Neural cell (in vitro differentiated cells): ENCODE data around the gene TTLL4. TPM values are rescaled to one million over a fixed set of nuclear protein-coding genes. Genes with fewer than 3 reads are reported as not detected.

Experiments
- H2AFZ ChIP-seq: fragments of 200-600, 300-800 bp; sonication (generic), shearing (Covaris generic); 2 replicates; pipeline ENCODE4 v1.6.0; 2014; ENCODE audit warnings: low read depth, mild to moderate bottlenecking, antibody characterized with exemption, low read length, moderate library complexity
- H3F3A ChIP-seq: fragments of 200-600 bp; shearing (Covaris generic); 2 replicates; pipeline ENCODE4 v1.6.1; 2016; ENCODE audit warnings: mild to moderate bottlenecking, moderate library complexity, mixed read lengths, antibody characterized with exemption, low read length; ENCODE audit not compliant: insufficient read depth, poor library complexity, severe bottlenecking
- H3K27ac ChIP-seq: fragments of 200-600, 300-800 bp; sonication (generic), shearing (Covaris generic); 2 replicates; pipeline ENCODE4 v1.5.1; 2014; ENCODE audit warnings: mild to moderate bottlenecking, low read length, moderate library complexity
- H3K27me3 ChIP-seq: fragments of 300-800, 200-600 bp; sonication (generic), shearing (Covaris generic); 2 replicates; pipeline ENCODE4 v1.6.0; 2014; ENCODE audit warnings: mild to moderate bottlenecking, low read depth, low read length, moderate library complexity; ENCODE audit not compliant: insufficient read depth
- H3K36me3 ChIP-seq: fragments of 300-800, 200-600 bp; sonication (generic), shearing (Covaris generic); 2 replicates; pipeline ENCODE4 v1.5.1; 2014; ENCODE audit warnings: mild to moderate bottlenecking, antibody characterized with exemption, low read length, moderate library complexity; ENCODE audit not compliant: insufficient read depth
- H3K4me2 ChIP-seq: fragments of 300-800, 200-600 bp; sonication (generic), shearing (Covaris generic); 2 replicates; pipeline ENCODE4 v1.6.0; 2014; ENCODE audit warnings: mild to moderate bottlenecking, low read length
- H3K4me3 ChIP-seq: fragments of 300-800, 200-600 bp; sonication (generic), shearing (Covaris generic); 2 replicates; pipeline ENCODE4 v1.5.1; 2014; ENCODE audit warnings: mild to moderate bottlenecking, low read length, moderate library complexity
- H3K79me2 ChIP-seq: fragments of 200-600 bp; shearing (Covaris generic); replicated peaks from 2 replicates; pipeline ENCODE4 v1.6.0; 2014; ENCODE audit warnings: mild to moderate bottlenecking, low read length, moderate library complexity; ENCODE audit not compliant: insufficient read depth
- H3K9ac ChIP-seq: fragments of 300-800, 200-600 bp; sonication (generic), shearing (Covaris generic); 2 replicates; pipeline ENCODE4 v1.6.1; 2016; ENCODE audit warnings: mild to moderate bottlenecking, low read length, mixed read lengths
- H3K9me2 ChIP-seq: fragments of 200-600 bp; shearing (Covaris generic); 2 replicates; pipeline ENCODE4 v1.6.1; 2016; ENCODE audit warnings: mild to moderate bottlenecking, low read length, mixed read lengths; ENCODE audit not compliant: insufficient read depth
- H3K9me3 ChIP-seq: fragments of 200-600, 300-800 bp; sonication (generic), shearing (Covaris generic); 2 replicates; pipeline ENCODE4 v1.6.1; 2016; ENCODE audit warnings: mild to moderate bottlenecking, mixed run types, low read length, moderate library complexity, mixed read lengths
- H4K20me1 ChIP-seq: fragments of 200-600 bp; shearing (Covaris generic); 2 replicates; pipeline ENCODE4 v1.6.1; 2016; ENCODE audit warnings: mild to moderate bottlenecking, mixed run types; ENCODE audit not compliant: insufficient read depth
- EP300 ChIP-seq: fragments of 450-650 bp; conservative IDR thresholded peaks from 2 replicates; pipeline ENCODE4 v1.6.1; 2014; ENCODE audit warnings: antibody characterized with exemption, mild to moderate bottlenecking, moderate library complexity; ENCODE audit not compliant: poor library complexity, severe bottlenecking
- EZH2 ChIP-seq: fragments of 200-600, 300-800 bp; shearing (Covaris generic), sonication (generic); IDR thresholded peaks from 2 replicates; pipeline ENCODE4 v1.6.1; 2014; ENCODE audit warnings: antibody characterized with exemption, low read length, borderline replicate concordance, mild to moderate bottlenecking; ENCODE audit not compliant: insufficient read depth, poor library complexity, severe bottlenecking
- MXI1 ChIP-seq: fragments of 450-650 bp; conservative IDR thresholded peaks from 2 replicates; pipeline ENCODE4 v1.6.1; 2014; ENCODE audit warnings: antibody characterized with exemption, mild to moderate bottlenecking; ENCODE audit not compliant: poor library complexity, severe bottlenecking
- POLR2AphosphoS5 ChIP-seq: IDR thresholded peaks from 2 replicates; pipeline ENCODE4 v1.6.1; 2012
- RAD21 ChIP-seq: fragments of 450-650 bp; conservative IDR thresholded peaks from 2 replicates; pipeline ENCODE4 v1.6.1; 2014; ENCODE audit warnings: antibody characterized with exemption, mild to moderate bottlenecking, moderate library complexity
- SMC3 ChIP-seq: fragments of 450-650 bp; conservative IDR thresholded peaks from 2 replicates; pipeline ENCODE4 v1.6.1; 2014; ENCODE audit warnings: antibody characterized with exemption, mild to moderate bottlenecking, moderate library complexity; ENCODE audit not compliant: poor library complexity
- TAF1 ChIP-seq: IDR thresholded peaks from 2 replicates; pipeline ENCODE4 v1.6.1; 2012; ENCODE audit warnings: low read depth
- polyA plus RNA-seq: library from polyadenylated mRNA; depleted of rRNA; stranded (reverse); fragments of >200 nt; gene quantifications from 2 replicates; pipeline ENCODE4 v1.2.3, GENCODE V29; 2014
- TF ChIP-seq, protein P1 (sequence below): IDR thresholded peaks from 2 replicates; pipeline ENCODE4 v1.6.1; 2012; ENCODE audit warnings: borderline replicate concordance
- TF ChIP-seq, protein P2 (sequence below): fragments of 450-650 bp; IDR thresholded peaks from 2 replicates; pipeline ENCODE4 v1.5.1; 2014; ENCODE audit warnings: antibody characterized with exemption, mild to moderate bottlenecking, moderate library complexity; ENCODE audit not compliant: poor library complexity, severe bottlenecking

TTLL4 gene
- polyA plus RNA-seq, 1 donor from 2014 or later: 5.3 TPM

DNA sequence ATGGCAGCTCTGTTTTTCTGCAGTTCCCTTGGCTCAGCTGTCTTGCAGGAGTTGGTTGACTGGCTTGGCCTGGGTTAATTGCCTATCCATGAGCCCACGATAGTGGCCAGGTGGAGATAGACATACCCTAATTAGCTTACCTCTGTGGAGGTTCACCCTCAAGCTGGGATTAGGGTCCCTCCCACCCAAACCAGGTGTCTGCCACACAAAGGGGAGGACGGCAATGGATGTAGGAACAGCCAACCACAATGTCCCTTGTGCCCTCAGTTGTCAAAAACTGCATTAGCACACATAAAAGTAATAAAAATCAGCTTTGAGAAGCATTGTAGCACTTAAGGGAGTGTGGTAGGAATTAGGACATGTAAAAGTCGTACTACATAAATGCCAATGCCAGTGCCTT, 75.5 kb downstream of the TTLL4 start:
- Histone ChIP-seq H3K79me2 (no peaks in the 10 kb centered on the region), H3K4me2 (no peak overlapping the region), H3K4me3 (no peak overlapping the region), H3K9ac (no peak overlapping the region), H3K9me3 (no peaks in the 10 kb centered on the region), H2AFZ (no peak overlapping the region), H3K9me2 (no peaks in the 10 kb centered on the region), H4K20me1 (no peaks in the 10 kb centered on the region), H3K36me3 (no peaks in the 10 kb centered on the region), H3F3A (no peaks in the 10 kb centered on the region), H3K27me3 (peaks cover 21% of the 10 kb centered on the region), H3K27ac (no peak overlapping the region)
- TF ChIP-seq TAF1: no peak
- TF ChIP-seq, protein P1, sequence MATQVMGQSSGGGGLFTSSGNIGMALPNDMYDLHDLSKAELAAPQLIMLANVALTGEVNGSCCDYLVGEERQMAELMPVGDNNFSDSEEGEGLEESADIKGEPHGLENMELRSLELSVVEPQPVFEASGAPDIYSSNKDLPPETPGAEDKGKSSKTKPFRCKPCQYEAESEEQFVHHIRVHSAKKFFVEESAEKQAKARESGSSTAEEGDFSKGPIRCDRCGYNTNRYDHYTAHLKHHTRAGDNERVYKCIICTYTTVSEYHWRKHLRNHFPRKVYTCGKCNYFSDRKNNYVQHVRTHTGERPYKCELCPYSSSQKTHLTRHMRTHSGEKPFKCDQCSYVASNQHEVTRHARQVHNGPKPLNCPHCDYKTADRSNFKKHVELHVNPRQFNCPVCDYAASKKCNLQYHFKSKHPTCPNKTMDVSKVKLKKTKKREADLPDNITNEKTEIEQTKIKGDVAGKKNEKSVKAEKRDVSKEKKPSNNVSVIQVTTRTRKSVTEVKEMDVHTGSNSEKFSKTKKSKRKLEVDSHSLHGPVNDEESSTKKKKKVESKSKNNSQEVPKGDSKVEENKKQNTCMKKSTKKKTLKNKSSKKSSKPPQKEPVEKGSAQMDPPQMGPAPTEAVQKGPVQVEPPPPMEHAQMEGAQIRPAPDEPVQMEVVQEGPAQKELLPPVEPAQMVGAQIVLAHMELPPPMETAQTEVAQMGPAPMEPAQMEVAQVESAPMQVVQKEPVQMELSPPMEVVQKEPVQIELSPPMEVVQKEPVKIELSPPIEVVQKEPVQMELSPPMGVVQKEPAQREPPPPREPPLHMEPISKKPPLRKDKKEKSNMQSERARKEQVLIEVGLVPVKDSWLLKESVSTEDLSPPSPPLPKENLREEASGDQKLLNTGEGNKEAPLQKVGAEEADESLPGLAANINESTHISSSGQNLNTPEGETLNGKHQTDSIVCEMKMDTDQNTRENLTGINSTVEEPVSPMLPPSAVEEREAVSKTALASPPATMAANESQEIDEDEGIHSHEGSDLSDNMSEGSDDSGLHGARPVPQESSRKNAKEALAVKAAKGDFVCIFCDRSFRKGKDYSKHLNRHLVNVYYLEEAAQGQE: no peak
- TF ChIP-seq RAD21: no peak
- TF ChIP-seq, protein P2, sequence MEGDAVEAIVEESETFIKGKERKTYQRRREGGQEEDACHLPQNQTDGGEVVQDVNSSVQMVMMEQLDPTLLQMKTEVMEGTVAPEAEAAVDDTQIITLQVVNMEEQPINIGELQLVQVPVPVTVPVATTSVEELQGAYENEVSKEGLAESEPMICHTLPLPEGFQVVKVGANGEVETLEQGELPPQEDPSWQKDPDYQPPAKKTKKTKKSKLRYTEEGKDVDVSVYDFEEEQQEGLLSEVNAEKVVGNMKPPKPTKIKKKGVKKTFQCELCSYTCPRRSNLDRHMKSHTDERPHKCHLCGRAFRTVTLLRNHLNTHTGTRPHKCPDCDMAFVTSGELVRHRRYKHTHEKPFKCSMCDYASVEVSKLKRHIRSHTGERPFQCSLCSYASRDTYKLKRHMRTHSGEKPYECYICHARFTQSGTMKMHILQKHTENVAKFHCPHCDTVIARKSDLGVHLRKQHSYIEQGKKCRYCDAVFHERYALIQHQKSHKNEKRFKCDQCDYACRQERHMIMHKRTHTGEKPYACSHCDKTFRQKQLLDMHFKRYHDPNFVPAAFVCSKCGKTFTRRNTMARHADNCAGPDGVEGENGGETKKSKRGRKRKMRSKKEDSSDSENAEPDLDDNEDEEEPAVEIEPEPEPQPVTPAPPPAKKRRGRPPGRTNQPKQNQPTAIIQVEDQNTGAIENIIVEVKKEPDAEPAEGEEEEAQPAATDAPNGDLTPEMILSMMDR: no peak
- no peak for TF ChIP-seq MXI1

DNA sequence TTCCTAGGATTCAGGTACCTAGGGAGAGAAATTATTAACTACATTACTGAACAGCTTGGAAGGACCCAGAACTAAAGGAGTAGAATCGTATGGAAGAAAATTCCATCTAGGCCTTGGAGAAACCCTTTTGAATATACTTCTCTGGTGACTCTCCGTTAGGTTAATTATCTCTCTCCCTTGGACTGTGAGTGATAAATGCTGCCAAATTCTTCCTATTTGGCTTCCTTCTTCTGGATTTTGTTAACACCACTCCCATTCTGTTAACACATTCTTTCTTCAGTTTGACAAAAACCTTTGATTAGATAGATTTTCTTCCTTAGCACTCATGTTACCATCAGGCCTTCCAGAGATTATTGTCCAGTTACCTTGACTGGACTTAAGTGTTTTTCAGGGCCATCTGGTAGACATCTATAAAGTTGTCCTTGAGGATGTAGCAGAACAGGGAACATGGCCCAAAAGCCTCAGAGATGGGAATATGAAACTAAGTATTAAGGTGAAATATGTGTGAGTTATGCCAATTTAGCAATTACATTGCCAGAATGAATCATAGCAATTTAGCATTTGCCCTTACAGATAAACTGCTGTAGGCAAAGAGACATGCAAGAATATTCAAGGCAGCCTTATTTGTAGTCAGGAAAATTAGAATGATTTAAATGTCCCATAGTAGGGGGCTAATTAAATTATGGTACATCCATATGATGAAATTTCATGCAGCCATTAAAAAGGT, 78.1 kb downstream of the TTLL4 start:
- Histone ChIP-seq H3K4me3 (no peak overlapping the region), H3K4me2 (no peak overlapping the region), H4K20me1 (no peaks in the 10 kb centered on the region), H3K9me2 (no peaks in the 10 kb centered on the region), H3K27me3 (no peaks in the 10 kb centered on the region), H3K27ac (no peak overlapping the region), H3K9me3 (no peaks in the 10 kb centered on the region), H3K9ac (no peak overlapping the region), H3K79me2 (no peaks in the 10 kb centered on the region), H3F3A (no peaks in the 10 kb centered on the region), H3K36me3 (no peaks in the 10 kb centered on the region), H2AFZ (no peak overlapping the region)
- TF ChIP-seq, protein P1: no peak
- TF ChIP-seq SMC3 (no peak), TAF1 (no peak), POLR2AphosphoS5 (no peak), MXI1 (no peak), RAD21 (no peak), EZH2 (no peak), EP300 (no peak)
- TF ChIP-seq, protein P2: no peak
